GM13977 (cell line): ENCODE data around the gene ZBTB8B.

Experiments used
- DNase-seq: peaks from one replicate; pipeline ENCODE4 v3.0.0; 2012; ENCODE audit warnings: low spot score
- CTCF ChIP-seq: IDR thresholded peaks from 2 replicates; pipeline ENCODE4 v1.5.1; 2012; ENCODE audit warnings: mild to moderate bottlenecking, control low read depth; ENCODE audit not compliant: insufficient read depth; ENCODE audit errors: extremely low read depth, missing control alignments
- in situ Hi-C: fragments of 300-500 bp; cut with MboI; formaldehyde crosslinking; loops from one replicate; pipeline ENCODE4 v1.12.0; 2022; ENCODE audit warnings: low sequenced_read_pairs, low pct_unique_long_range_greater_than_20kb, mixed read lengths, inconsistent platforms; ENCODE audit not compliant: unreplicated experiment

Gene ZBTB8B

DNA sequence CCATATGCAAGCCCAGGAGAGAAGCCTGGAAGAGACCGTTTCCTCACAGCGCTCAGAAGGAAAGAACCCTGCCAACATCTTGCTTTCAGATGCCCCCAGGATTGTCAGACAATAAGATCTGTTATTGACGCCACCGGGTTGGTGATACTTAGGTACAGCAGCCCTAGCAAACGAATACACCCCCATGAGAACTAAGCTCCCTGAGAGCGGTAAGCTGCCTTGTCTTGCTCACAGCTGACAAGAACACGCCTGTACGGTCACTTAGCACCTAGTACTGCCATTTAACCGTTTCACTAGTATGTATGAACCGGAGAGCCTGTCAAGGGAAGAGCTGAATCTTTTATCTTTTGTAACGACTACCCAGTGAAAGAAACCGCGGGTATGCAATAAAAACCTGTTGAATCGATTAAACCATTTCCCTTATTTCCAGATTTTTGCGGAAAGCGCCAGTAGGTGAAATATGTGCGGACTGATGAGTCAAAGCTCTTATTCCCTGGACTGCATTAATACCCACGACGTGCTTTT lies 619 bp upstream of the ZBTB8B start:
- in situ Hi-C loops: no loop called here
- peak; percentile 22 for DNase-seq
- TF ChIP-seq CTCF: no peak

DNA sequence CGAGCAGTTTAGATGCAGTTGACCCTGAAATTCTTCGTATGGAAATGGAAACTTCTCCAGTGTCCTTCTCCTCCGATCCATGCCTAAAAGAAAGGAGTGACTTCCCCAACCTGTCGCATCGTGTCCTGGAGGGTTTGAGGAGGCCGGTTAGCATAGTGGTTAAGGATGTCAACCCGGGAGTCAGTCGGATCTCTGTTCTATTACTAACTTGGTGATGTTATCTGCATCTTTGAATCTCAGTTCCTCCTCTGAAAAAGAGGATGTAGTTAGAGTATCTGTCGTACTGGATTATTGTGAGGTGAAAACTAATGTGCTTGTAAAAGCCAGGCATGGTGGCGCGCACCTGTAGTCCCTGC lies 684 bp downstream of the ZBTB8B start:
- TF ChIP-seq CTCF: no peak
- peak; percentile 57 for DNase-seq
- in situ Hi-C loops: no loop called here

DNA sequence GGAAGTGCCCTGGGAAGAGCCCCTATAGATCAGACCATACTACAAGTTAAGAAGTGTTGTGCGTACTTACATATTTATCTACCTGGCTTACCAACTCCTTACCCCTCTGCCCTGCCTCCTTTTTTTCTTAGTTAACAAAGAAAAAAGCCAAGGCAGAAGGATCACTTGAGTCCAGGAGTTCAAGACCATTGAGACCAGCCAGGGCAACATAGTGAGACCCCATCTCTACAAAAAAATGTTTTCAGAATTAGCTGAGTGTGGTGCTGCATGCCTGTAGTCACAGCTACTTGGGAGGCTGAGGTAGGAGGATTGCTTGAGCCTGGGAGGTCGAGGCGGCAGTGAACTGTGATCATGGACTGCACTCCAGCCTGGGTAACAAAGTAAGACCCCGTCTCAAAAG lies 1.9 kb downstream of the ZBTB8B start:
- DNase-seq: no peak
- in situ Hi-C loops: no loop called here
- TF ChIP-seq CTCF: no peak

GRCh38 chr1:32468791-32469190 lies 3.9 kb downstream of the ZBTB8B start:
- DNase-seq: no peak
- TF ChIP-seq CTCF: no peak
- in situ Hi-C loops: no loop called here

GRCh38 chr1:32470431-32470830 lies 5.6 kb downstream of the ZBTB8B start:
- TF ChIP-seq CTCF: no peak
- in situ Hi-C loops: no loop called here
- DNase-seq: no peak

GRCh38 chr1:32470991-32471694 lies 6.3 kb downstream of the ZBTB8B start:
- peak; percentile 66 for DNase-seq
- in situ Hi-C loops: no loop called here
- peak; percentile 26 for TF ChIP-seq CTCF
